ENCODE results near the gene KCNK10. TPM values are rescaled to one million over a fixed set of nuclear protein-coding genes. Genes with fewer than 3 reads are reported as not detected.
A peak's percentile ranks its signal among the peaks of the same experiment; 100 is the strongest.

KCNK10 gene
- polyA plus RNA-seq, 3 donors: 0.05 TPM; not detected in 2

- no peak for DNase-seq
- TF ChIP-seq, protein P1, sequence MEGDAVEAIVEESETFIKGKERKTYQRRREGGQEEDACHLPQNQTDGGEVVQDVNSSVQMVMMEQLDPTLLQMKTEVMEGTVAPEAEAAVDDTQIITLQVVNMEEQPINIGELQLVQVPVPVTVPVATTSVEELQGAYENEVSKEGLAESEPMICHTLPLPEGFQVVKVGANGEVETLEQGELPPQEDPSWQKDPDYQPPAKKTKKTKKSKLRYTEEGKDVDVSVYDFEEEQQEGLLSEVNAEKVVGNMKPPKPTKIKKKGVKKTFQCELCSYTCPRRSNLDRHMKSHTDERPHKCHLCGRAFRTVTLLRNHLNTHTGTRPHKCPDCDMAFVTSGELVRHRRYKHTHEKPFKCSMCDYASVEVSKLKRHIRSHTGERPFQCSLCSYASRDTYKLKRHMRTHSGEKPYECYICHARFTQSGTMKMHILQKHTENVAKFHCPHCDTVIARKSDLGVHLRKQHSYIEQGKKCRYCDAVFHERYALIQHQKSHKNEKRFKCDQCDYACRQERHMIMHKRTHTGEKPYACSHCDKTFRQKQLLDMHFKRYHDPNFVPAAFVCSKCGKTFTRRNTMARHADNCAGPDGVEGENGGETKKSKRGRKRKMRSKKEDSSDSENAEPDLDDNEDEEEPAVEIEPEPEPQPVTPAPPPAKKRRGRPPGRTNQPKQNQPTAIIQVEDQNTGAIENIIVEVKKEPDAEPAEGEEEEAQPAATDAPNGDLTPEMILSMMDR (IDR thresholded peaks at IDR 0.05): no peak
- Histone ChIP-seq H3K4me3 (replicated peaks in 1 of 3; ENCODE audit: low read depth in 2 of 3, low read length in 3 of 3) (no peak overlapping the region), H3K36me3 (replicated peaks in 1 of 2; ENCODE audit: control insufficient read depth in 1 of 2, insufficient read depth in 2 of 2, low read length in 2 of 2) (no peaks in the 10 kb centered on the region), H3K4me1 (ENCODE audit: control insufficient read depth in 1 of 2, insufficient read depth in 2 of 2, low read length in 2 of 2) (no peaks in the 10 kb centered on the region), H3K9ac (ENCODE audit: insufficient read depth, low read length, poor library complexity, severe bottlenecking) (no peak overlapping the region), H4K20me1 (ENCODE audit: insufficient read depth, low read length) (no peaks in the 10 kb centered on the region), H3K27me3 (ENCODE audit: control insufficient read depth in 2 of 2, insufficient read depth in 2 of 2, low read length in 2 of 2) (peaks cover 0 to 2% of the 10 kb centered on the region in 2 donors), H3K9me3 (replicated peaks in 1 of 2; ENCODE audit: control insufficient read depth in 1 of 2, insufficient read depth in 1 of 2, low read length in 2 of 2) (no peaks in the 10 kb centered on the region), H3K27ac (ENCODE audit: low read depth in 1 of 2, low read length in 2 of 2) (no peak overlapping the region), H3K4me2 (replicated peaks; ENCODE audit: extremely low read depth, low read length, poor library complexity, severe bottlenecking) (no peak overlapping the region), H2AFZ (ENCODE audit: insufficient read depth, low read depth, low read length, poor library complexity, severe bottlenecking) (no peak overlapping the region), H3K79me2 (ENCODE audit: insufficient read depth, low read length) (no peaks in the 10 kb centered on the region)
- no CpG with 5 or more reads among the region's 4 CpGs for WGBS (ENCODE audit: insufficient coverage)
- no peak overlapping the region for H3K27ac Mint-ChIP-seq
- H3K27me3 Mint-ChIP-seq (ENCODE audit: low read depth in 3 of 3): peaks cover 4 to 16% (median 13%) of the 10 kb centered on the region in 3 donors
- intact Hi-C loops (cut with micrococcal nuclease): no loop called here
- no peaks in the 10 kb centered on the region for H3K4me1 Mint-ChIP-seq
- H3K4me3 Mint-ChIP-seq: no peak overlapping the region
- peaks cover 0 to 2% (median 0%) of the 10 kb centered on the region in 7 donors for H3K9me3 Mint-ChIP-seq
- no peaks in the 10 kb centered on the region for H3K36me3 Mint-ChIP-seq
These were observed 118.8 kb downstream of the KCNK10 start for GRCh38 chr14:88204221-88204620.

DNA sequence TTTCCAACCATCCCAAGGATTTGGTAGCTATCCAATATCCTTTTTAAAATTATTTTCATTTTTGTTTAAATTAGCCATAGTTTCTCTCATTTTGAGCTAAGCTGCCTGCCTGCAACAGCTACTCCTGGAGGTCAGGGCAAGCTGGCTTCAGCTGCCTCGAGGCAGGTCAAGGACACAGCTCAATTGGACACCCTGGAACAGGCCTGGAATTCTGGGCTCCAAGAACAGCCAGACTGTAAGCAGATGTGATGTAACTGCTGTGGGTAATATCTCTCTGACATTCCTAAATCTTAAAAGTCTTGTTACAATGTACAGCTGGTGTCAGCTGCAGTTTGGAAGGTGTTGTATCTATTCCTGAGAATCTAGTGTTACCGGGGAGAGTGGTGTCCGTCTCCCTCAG, 119.8 kb downstream of the KCNK10 start:
- Mint-ChIP-seq H3K4me3 (no peak overlapping the region), H3K36me3 (no peaks in the 10 kb centered on the region), H3K27me3 (ENCODE audit: low read depth in 3 of 3) (peaks cover 5 to 16% (median 13%) of the 10 kb centered on the region in 3 donors), H3K27ac (peak overlapping the region in 1 of 7 donors; percentile 27), H3K4me1 (no peaks in the 10 kb centered on the region), H3K9me3 (peaks cover 0 to 3% (median 0%) of the 10 kb centered on the region in 7 donors)
- H4K20me1 ChIP-seq (ENCODE audit: insufficient read depth, low read length): no peaks in the 10 kb centered on the region
- intact Hi-C loops (cut with micrococcal nuclease): no loop called here
- H3K9me3 ChIP-seq (replicated peaks in 1 of 2; ENCODE audit: control insufficient read depth in 1 of 2, insufficient read depth in 1 of 2, low read length in 2 of 2): no peaks in the 10 kb centered on the region
- no peak for DNase-seq
- peaks cover 0 to 2% of the 10 kb centered on the region in 2 donors for H3K27me3 ChIP-seq (ENCODE audit: control insufficient read depth in 2 of 2, insufficient read depth in 2 of 2, low read length in 2 of 2)
- no peak overlapping the region for H3K4me2 ChIP-seq (replicated peaks; ENCODE audit: extremely low read depth, low read length, poor library complexity, severe bottlenecking)
- H2AFZ ChIP-seq (ENCODE audit: insufficient read depth, low read depth, low read length, poor library complexity, severe bottlenecking): no peak overlapping the region
- TF ChIP-seq, protein P1 (IDR thresholded peaks at IDR 0.05): no peak
- H3K9ac ChIP-seq (ENCODE audit: insufficient read depth, low read length, poor library complexity, severe bottlenecking): no peak overlapping the region
- no peak overlapping the region for H3K4me3 ChIP-seq (replicated peaks in 1 of 3; ENCODE audit: low read depth in 2 of 3, low read length in 3 of 3)
- H3K36me3 ChIP-seq (replicated peaks in 1 of 2; ENCODE audit: control insufficient read depth in 1 of 2, insufficient read depth in 2 of 2, low read length in 2 of 2): no peaks in the 10 kb centered on the region
- no peaks in the 10 kb centered on the region for H3K4me1 ChIP-seq (ENCODE audit: control insufficient read depth in 1 of 2, insufficient read depth in 2 of 2, low read length in 2 of 2)
- 86% methylated on average over 3 of the region's 3 CpGs for WGBS (ENCODE audit: insufficient coverage)
- H3K79me2 ChIP-seq (ENCODE audit: insufficient read depth, low read length): no peaks in the 10 kb centered on the region
- no peak overlapping the region for H3K27ac ChIP-seq (ENCODE audit: low read depth in 1 of 2, low read length in 2 of 2)

Data from CD14-positive monocyte (primary cell).